NCI-H1105 treated with DMSO at 0.1 percent for 48 hours (cell line): Measurements from ENCODE around the gene IQGAP2.
"Not testable (repeated sequence)": the region's sequence is repeated elsewhere in the genome, so short reads cannot be mapped to it uniquely, and the experiment has no call there.

Experiments
- DNase-seq: peaks from one replicate; lab custom pipeline; 2025; lab: John Stamatoyannopoulos, UW

IQGAP2 gene

DNA sequence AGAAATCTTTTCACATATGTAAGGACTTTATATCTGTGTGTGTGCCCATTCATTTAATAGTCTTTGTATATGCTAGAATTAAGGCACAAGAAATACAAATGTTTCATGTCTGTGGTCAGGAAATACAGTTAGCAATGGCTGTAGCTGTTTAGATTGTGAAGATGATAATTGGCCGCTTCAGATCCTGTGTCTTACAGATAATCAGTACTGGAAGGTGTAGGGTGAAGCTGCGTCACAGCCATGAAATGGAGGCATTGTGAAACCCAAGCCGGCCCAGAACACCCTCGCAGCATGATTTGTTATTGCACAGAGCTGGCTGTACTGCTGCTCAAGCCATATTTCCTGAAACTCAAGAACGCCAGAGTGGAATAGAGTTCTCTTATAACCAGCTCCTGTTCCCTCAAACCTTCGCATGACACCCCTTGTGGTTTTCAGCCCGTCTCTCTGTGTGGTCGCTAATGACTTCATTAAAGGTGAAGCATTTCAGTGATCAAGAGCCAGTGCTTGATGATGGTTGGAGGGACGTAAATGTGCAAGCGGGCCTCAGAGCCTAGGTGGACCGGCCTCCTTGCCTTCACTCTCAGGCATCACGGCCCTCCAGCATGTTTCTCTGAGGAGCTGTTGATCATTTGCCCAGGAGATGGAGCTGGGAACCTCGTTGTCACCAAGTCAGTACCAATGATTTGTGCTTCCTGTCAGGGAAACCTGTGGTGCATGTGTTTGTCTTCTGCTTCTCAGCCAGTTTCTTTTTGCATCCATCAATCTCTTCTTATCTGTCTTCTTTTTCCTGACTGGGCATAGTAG lies 140.0 kb downstream of the IQGAP2 start:
- DNase-seq = no peak

DNA sequence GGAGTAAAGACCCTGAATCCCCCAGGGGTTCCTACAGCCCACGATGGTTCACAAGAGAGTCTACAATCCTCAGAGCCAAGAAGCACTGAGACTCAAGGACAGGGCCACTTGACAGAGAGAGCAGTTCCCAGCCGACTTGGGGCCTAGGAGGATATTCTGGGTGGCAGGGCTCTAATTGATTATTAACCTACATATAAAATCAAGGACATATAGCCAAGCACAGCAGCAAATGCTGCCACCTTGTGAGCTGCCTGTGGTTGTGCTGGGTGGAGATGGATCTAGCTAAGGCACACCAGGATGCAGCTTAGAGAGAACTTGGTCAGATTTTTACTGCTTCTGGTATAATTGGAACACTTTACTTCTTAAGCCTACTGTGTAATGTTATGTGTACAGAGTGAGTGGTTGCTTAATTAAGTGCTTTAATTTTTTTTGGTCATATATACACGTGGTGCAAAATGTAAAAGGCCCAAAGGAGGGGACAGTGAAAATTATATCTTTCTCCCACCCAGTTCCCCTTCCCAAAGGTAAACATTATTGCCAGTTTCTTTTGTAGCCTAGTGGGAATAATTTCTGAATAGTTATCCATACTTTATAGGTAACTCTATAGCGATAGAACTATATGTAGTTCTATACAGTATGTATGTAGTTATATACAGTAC lies 141.3 kb downstream of the IQGAP2 start:
- no peak for DNase-seq

DNA sequence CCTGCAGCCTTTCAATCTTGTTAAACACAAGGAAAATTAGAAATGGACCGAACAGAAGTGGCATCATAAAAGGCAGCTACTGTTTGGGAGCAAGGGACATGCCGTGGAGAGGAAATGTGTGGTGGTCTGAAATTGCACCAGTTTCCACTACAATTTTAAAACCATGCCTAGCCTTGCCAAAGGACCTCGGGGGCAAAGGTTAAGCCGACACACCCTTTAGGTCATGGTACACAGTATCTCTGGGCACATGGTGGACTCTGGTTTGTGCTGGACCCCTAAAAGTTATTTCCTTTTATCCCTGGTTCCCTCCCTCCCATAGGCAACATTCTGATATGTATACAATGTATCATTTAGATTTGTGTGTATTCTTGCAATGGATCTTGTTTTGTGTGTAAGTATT lies 142.1 kb downstream of the IQGAP2 start:
- no peak for DNase-seq

DNA sequence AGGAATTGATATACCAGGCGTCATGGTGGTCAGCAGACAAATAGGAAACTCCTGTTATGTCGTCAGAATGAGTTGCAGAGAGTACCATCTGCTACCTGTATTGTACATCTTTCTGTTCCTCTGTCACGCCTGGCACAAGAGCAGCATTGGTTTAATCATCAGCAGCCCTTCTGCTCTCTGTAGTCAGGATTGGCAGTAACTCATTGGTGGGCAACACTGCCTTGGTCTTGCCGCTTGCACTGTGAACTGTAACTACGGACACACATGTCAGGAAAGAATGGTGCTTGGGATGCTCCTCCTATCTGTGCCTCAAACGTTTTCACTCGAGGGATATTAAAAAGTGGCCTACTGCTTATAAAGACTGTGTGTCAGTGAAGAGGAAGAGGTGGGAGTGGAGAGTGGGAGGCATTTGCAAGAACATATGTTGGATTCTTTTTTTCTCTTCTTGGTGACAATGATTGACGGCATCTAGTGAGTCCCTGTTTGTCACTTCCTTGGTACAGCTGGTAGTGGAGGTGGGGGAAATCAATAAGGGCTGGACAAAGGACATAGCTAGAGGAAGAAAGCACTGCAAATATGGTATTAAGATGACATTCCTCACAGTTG lies 143.5 kb downstream of the IQGAP2 start:
- DNase-seq = no peak

DNA sequence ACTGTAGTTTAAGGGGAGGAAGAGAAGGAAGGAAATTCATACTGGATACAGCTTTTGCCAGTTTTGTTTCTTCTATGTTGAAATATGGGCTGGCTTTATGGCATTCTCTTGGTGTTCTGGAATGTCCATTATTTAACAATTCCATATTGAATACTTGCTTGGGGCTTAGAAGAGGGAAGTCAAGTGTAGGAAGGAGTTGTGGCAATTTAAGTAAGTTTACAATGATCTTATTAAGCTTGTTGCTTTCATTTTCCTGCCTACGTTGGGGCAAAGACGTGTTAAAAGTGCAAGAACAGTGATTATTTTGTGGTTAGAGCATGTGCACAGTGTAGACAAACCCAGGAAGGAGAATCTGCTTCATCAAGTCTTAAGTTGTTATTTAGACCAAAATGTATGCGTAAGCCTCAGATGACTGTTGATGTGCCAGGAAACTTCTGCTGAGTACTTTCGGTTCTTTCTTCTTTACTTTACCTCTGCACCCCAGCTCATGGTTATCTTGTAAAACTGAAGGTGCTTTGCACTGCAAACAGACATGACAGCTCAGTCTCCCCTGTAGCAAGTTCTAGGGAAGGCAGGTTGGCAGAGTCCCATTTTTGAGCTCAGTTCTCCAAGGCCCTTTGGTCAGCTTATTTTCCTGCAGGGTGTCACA lies 144.3 kb downstream of the IQGAP2 start:
- no peak for DNase-seq

DNA sequence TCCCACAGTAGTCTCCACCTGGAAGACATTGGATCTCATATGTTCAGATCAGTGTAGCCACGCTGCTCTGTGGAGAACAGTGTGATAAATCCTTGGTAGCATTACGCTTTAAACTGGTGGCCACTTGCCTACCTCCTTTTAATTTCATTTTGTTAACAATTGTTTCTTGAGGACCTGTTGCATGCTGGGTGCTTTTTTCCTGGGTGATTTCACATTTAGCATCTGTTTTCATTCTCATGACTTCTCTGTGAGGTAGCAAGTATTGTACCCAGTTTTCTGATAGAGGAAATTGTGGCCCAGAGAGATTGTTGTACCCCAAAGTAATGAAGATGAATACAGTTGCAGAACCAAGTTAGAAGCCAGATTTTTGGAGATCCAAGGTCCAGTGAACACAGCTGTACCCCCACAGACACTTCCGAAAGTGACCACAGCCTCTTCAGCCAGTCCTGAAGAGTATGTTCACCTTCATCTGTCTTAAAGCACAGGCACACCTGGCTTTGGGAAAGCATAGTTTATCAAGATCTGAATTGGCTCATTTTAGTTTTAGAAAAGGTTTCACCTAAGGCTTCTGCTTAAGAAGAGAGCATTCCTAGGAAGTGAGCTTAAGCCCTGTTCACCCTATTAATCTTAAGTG lies 144.9 kb downstream of the IQGAP2 start:
- DNase-seq = no peak

DNA sequence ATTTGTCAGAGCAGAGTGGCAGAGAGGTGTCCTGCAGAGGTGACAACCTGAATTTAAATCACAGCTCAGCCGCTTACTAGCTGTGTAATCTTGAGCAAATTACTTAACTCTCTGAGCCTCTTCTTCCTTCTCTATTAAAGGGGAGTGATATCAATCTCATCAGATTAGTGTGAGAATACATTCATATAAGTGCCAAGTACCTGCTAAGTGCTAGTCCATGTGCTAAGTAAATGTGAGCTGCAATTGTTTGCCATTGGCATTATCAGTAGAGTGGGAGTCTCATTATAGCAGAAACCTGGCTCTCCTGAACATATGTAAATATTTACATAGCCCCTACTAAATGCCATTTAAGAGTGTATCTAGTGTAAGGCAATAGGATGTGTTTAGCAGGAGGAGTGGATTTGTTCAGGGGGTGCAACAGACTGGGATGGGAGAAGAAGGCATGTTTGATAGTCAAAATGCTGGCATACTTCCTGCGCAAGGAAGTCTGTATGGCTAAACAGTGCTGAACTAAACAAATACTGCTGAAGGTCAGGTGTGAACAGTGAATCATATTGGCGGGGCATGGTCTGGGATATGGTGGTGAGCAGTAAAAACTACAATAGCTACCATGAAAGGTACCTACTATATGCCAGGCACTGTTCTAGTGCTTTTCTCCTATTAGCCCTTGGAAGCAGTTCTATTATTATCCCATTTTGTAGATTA lies 145.6 kb downstream of the IQGAP2 start:
- peak; percentile 60 for DNase-seq

DNA sequence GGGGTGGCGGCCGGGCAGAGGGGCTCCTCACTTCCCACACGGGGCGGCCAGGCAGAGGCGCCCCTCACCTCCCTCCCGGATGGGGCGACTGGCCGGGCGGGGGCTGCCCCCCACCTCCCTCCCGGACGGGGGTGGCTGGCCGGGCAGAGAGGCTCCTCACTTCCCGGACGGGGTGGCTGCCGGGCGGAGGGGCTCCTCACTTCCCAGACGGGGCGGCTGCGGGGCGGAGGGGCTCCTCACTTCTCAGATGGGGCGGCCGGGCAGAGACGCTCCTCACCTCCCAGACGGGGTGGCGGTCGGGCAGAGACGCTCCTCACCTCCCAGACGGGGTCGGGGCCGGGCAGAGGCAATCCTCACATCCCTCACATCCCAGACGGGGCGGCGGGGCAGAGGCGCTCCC lies 147.8 kb downstream of the IQGAP2 start:
- DNase-seq = not testable (repeated sequence)

DNA sequence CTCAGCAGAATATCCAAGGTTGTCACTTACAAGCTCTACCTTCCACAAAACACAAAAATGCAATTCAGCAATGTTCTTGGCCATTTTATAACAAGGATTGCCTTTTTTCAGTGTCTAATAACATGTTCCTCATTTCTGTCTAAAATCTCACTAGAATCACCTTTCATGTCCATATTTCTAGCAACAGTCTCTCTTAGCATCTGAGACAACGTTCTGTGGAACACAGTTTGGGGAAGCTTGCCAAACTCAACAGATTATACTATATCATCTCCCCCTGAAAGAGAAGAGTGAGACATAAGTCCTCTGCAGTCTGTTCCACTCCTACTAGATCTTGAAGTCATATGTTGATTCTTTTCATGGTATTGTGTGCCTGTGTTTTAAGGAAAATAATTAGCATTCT lies 149.5 kb downstream of the IQGAP2 start:
- DNase-seq = no peak

DNA sequence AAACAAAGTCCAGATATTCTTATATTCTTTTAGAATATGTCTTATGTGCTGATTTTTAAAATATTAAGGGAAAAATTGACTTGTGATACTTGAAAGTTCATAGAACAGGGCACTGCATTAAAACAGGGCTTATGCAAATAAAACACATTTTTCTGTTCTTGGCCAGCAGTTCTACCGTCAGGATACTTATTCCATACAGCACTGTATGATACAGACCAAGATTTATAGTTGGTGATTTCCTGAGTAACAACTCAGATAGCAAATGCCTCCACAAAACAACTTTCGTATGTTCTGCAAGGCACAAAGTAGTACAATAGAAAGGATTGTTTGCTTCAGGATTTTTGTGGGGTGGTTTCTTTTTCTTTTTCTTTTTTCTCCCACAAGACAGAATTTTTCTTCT lies 150.2 kb downstream of the IQGAP2 start:
- no peak for DNase-seq

DNA sequence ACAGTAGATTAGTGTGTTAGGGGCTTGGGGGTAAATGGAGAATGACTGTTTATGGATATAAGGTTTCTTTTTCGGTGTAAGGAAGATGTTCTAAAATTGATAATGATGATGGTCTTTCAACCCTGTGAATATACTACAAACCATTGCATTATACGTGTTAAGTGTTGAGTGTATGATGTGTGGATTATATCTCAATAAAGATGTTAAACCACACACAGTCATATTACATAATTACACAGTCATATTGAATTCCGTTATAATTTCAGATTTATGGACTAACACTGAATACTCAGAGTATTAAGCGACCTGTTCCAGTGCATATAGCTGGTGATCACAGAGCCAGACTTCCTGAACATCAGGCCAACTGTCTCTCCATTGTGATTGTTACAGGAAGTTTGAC lies 152.0 kb downstream of the IQGAP2 start:
- DNase-seq = no peak

DNA sequence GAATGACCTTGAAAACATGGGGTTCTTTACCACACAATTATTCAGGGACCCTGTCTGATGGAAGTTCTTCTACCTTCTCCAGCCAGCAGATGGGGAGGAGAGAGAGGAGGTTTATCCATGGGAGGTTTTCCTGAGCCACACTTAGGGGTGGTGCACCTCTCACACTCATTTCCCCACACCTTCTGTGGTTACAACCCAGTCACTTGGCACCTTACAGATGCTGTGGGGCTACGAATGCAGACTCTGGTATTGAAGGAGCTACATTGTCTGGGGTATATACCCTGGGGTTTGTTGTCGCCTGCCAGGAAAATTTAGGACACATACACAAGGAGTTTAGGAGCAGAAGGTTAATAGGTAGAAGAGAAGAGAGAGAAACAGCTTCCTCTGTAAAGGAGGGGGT lies 152.6 kb downstream of the IQGAP2 start:
- no peak for DNase-seq

DNA sequence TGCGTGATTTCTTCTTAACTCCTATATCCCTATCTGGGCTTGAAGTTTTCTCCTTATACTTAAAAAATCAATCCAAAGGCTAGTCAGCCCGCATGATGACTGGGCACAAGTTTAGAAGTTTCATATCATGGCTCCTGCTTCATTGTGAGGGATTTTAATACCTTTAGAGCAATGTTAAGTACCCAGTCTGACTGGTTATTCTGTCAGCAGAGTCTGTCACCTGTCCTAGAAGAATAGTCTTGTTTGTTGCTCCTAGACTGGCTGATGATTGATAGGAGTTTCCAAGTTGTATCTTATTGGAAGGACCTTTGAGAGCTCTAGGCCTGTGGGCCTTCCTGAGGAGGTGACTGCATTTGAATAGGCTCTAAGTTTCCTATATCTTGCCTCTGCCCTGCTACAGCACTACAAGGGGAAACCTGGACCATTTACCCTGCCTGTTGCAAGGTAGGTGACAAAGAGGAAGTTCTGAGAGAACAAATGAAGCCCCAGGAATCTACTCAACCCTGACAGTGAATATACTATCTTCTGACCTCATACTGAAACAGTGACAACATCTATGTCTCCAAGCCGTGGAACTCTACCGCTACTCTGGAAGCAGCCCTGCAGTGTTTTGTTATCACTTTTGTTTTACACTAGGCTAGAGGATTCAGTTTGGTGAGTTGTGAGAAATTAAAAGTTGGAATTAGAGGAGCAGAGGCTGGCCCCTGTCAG lies 153.6 kb downstream of the IQGAP2 start:
- no peak for DNase-seq

DNA sequence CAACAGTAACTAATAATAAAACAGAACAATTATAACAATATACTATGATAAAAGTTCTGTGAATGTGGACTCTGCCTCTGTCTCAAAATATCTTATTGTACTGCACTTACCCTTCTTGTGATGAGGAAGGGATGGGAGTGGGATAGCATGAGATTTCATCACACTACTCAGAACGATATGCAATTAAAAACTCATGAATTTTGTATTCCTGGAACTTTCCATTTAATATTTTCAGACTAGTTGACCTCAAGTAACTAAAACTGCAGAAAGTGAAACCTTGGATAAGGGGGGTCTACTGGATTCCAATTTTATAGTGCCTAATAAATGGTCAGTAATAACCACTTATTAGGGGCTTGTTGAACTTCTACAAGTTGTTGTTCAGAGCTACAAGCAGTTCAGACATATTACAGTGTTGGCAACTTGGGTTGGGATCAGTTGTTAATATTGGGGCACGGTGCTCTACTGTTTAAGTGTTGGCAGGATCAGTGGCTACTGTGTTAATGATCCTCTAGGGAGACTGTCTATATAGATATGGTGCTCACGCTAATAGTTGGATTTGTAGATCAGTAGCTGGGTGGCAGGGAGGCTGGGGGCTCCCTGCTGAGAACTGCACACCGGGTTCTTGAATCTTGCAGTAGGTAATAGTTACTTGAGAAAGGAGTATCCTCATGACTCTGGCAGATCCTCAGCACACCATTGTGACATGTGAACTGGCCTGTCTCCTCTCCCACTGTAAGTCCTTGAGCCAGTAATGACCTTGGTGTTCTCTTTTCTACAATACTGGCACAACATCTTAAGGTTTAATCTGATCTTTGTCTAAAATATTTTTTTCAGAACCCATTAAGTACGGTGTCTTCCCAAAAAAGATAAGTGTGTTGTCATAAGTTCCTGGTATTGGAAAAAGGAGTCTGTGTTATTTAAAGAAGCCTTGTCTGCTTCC lies 158.1 kb downstream of the IQGAP2 start:
- DNase-seq = no peak

DNA sequence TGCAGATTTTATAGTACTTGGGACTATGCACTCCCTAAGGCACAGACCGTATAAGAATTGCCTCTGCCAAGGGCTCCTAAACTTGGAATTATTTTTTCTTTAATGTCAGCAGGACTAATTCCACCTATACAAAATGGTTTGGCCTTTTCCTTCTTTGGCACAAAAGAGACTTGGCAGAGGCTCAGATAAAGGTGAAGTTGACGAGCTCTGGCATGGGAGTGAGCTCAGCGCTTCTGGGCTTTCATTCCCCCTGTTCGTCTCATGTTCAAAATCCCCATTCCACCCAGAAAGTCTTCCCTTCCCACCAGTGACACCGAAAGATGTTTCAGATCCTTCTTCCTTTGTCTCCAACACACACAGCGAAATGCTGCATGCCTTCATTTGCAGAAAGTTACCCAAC lies 158.9 kb downstream of the IQGAP2 start:
- DNase-seq = no peak

DNA sequence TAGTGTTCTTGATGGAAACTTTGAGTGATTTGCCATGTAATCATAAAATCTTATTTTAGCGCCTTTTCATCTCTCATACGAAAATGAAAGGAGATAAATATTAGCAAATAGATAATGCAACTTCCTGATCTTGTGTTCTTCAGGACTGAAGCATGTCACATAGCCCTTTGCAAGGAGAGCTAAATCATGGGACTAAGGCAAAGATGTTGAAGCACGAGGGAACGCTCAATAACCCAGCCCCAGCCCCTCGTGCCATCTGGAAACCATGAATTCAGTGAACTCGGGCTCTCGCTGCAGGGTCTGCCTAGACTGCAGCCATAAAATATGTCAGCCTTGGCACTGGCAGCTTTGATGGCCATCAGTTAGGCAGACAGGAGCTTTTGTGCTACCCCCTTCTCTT lies 161.9 kb downstream of the IQGAP2 start:
- no peak for DNase-seq

DNA sequence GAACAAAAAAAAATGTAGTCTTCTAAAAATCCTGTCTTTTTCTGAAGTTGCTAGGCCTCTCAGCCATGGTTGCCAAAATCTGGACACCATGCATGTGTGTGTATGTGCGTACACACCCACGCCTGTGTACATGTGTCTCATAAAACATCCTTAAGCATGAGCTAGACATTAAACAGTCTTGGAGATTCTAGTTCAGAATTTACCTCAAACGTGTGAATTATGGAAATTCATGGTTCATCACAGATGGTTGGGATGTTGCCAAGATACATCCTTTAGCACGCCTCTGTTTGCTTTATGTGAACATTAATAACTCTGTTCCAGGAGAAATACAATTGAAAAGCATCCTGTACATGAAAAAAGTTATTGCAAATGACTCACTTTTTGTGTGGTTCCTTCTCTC lies 167.1 kb downstream of the IQGAP2 start:
- no peak for DNase-seq

DNA sequence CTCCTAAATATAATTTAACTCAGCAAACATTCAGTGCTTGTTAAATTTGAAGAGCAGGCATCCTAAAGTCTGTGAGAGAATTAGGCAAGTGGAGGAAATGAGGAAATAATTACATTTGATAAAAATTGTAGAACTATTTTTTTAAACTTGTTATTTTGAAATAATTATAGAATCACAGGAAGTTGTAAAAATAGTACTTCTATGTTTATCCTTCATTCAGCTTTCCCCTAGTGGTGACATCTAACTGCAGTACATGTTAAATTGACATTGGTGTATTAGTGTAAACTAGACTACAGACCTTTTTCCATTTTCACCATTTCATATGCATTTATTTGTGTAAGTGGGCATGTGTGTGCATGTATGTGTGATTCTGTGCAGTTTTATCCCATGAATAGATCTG lies 168.5 kb downstream of the IQGAP2 start:
- no peak for DNase-seq

DNA sequence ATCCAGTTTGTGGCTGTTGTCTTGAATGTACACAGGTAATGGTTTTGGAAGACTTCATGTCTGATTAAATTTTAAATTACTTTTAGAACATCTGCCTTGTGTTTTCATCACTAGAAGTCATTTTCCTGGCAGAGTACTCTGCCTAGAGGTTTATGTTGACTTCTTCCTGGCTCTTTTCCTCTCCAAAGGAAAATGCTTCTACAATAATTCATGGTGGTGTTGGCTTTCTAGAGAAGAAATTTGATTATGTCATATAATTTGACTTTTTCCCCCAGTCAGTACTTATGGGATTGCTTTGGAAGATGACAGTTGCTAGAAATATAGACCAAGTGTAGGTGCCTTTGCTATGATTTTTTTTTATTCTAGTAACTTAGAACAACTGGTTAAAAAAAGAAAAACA lies 173.4 kb downstream of the IQGAP2 start:
- DNase-seq = no peak

DNA sequence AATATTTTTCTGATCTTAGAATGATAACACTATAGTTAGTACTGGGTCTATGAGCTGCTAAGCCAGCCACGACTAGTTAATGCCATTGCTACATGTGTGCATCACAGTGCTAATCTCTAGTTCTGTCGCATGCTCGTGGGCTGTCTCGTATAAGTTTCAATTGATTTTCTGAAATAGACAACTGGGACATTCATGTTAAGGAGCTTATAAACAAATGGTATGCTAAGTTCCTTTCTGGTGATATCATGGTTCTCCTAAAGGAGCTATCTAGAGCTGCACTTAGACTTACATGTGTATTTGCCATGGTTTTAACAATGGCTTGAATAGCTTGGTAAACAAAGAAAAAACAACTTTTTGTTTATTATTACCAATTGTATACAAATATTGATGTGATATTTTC lies 173.9 kb downstream of the IQGAP2 start:
- DNase-seq = no peak
